Measurements from ENCODE around the gene NLRP3.
"Not testable (repeated sequence)": the region's sequence is repeated elsewhere in the genome, so short reads cannot be mapped to it uniquely, and the experiment has no call there.

The NLRP3 gene
- 1.0 to 2.0 reads per million in 2 experiments for total RNA-seq

GRCh38 chr1:247415423-247416361 lies at the start of gene NLRP3:
Gene NLRP3 (plus strand): TSS chr1:247416173. CDS start chr1:247418801, 2,628 bp downstream.
- no peak for DNase-seq (ENCODE audit: low read depth)

- not testable (repeated sequence) for DNase-seq (ENCODE audit: low read depth)
Measured at GRCh38 chr1:247366345-247366744, 49.6 kb upstream of the NLRP3 start.

- DNase-seq (ENCODE audit: low read depth), result no peak
Measured at GRCh38 chr1:247366926-247367645, 48.9 kb upstream of the NLRP3 start.

GRCh38 chr1:247367786-247368422 lies 48.1 kb upstream of the NLRP3 start:
- DNase-seq (ENCODE audit: low read depth), result no peak

GRCh38 chr1:247368490-247369145 lies 47.4 kb upstream of the NLRP3 start:
- DNase-seq (ENCODE audit: low read depth), result no peak

GRCh38 chr1:247370786-247371732 lies 44.9 kb upstream of the NLRP3 start:
- no peak for DNase-seq (ENCODE audit: low read depth)

GRCh38 chr1:247371801-247372259 lies 44.1 kb upstream of the NLRP3 start:
- DNase-seq (ENCODE audit: low read depth), result no peak

- peak; percentile 36 for DNase-seq (ENCODE audit: low read depth)
Measured at GRCh38 chr1:247373721-247374141, 42.2 kb upstream of the NLRP3 start.

- not testable (repeated sequence) for DNase-seq (ENCODE audit: low read depth)
Measured at GRCh38 chr1:247374651-247375334, 41.2 kb upstream of the NLRP3 start.

GRCh38 chr1:247375747-247376146 lies 40.2 kb upstream of the NLRP3 start:
- no peak for DNase-seq (ENCODE audit: low read depth)

GRCh38 chr1:247376659-247377058 lies 39.3 kb upstream of the NLRP3 start:
- DNase-seq (ENCODE audit: low read depth), result no peak

GRCh38 chr1:247377656-247378055 lies 38.3 kb upstream of the NLRP3 start:
- not testable (repeated sequence) for DNase-seq (ENCODE audit: low read depth)

GRCh38 chr1:247378334-247379073 lies 37.5 kb upstream of the NLRP3 start:
- no peak for DNase-seq (ENCODE audit: low read depth)

GRCh38 chr1:247385283-247385682 lies 30.7 kb upstream of the NLRP3 start:
- DNase-seq (ENCODE audit: low read depth), result no peak

- no peak for DNase-seq (ENCODE audit: low read depth)
Measured at GRCh38 chr1:247386217-247386616, 29.8 kb upstream of the NLRP3 start.

GRCh38 chr1:247386687-247387086 lies 29.3 kb upstream of the NLRP3 start:
- no peak for DNase-seq (ENCODE audit: low read depth)

GRCh38 chr1:247387096-247387495 lies 28.9 kb upstream of the NLRP3 start:
- DNase-seq (ENCODE audit: low read depth), result no peak

GRCh38 chr1:247387565-247387964 lies 28.4 kb upstream of the NLRP3 start:
- no peak for DNase-seq (ENCODE audit: low read depth)

- DNase-seq (ENCODE audit: low read depth), result peak; percentile 73
Measured at GRCh38 chr1:247390116-247390791, 25.7 kb upstream of the NLRP3 start.
